GM12878 (cell line): ENCODE data around the gene ARFIP1.

ENCODE experiments used
- ESRRA ChIP-seq: IDR thresholded peaks from 2 replicates; pipeline ENCODE4 v1.6.1; 2012; ENCODE audit warnings: mild to moderate bottlenecking, low read length, improper control_type of control experiment
- MXI1 ChIP-seq: fragments of 150-350 bp; IDR thresholded peaks from 2 replicates; pipeline ENCODE4 v1.6.1; 2011; ENCODE audit warnings: low read depth, mild to moderate bottlenecking, inconsistent platforms, low read length, improper control_type of control experiment
- PAX8 ChIP-seq: fragments of 450-650 bp; IDR thresholded peaks from 2 replicates; pipeline ENCODE4 v1.6.1; 2017; ENCODE audit warnings: mild to moderate bottlenecking, moderate library complexity
- POLR2A ChIP-seq: IDR thresholded peaks from 2 replicates; pipeline ENCODE4 v1.6.1; 2011; ENCODE audit warnings: low read depth, mild to moderate bottlenecking, low read length
- SUPT20H ChIP-seq: IDR thresholded peaks from 2 replicates; pipeline ENCODE4 v1.6.1; 2011; ENCODE audit warnings: low read depth, mild to moderate bottlenecking, low read length, moderate library complexity, borderline replicate concordance; ENCODE audit not compliant: control insufficient read depth
- SUZ12 ChIP-seq: fragments of 200-600 bp; sonication (generic); IDR thresholded peaks from one replicate; pipeline ENCODE4 v1.6.1; 2018; ENCODE audit warnings: antibody characterized with exemption, mild to moderate bottlenecking; ENCODE audit not compliant: unreplicated experiment
- TAF1 ChIP-seq: IDR thresholded peaks from 2 replicates; pipeline ENCODE4 v1.6.1; 2011; ENCODE audit warnings: mild to moderate bottlenecking, low read depth, low read length, borderline replicate concordance
- TF ChIP-seq, protein P1 (sequence below): fragments of 450-650 bp; formaldehyde crosslinking; IDR thresholded peaks from 2 replicates; pipeline ENCODE4 v1.4.0; 2020; ENCODE audit warnings: mild to moderate bottlenecking, moderate library complexity
- TF ChIP-seq, protein P2 (sequence below): IDR thresholded peaks from 2 replicates; pipeline ENCODE4 v1.6.1; 2011; ENCODE audit warnings: low read depth, mild to moderate bottlenecking, low read length, moderate library complexity, borderline replicate concordance; ENCODE audit errors: extremely low read depth
- TF ChIP-seq, protein P3 (sequence below): IDR thresholded peaks from 2 replicates; pipeline ENCODE4 v1.6.1; 2012; ENCODE audit warnings: low read depth, low read length, improper control_type of control experiment
- TF ChIP-seq, protein P4 (sequence below), 3 experiments: IDR thresholded peaks in 2 of 3; conservative IDR thresholded peaks in 1 of 3; 2 replicates each; pipeline ENCODE4 v1.5.1; 2011; ENCODE audit warnings: low read depth in 3 of 3, low read length in 3 of 3, mild to moderate bottlenecking in 3 of 3, control low read depth in 2 of 3, moderate library complexity in 2 of 3, inconsistent platforms in 1 of 3, mixed read lengths in 1 of 3; ENCODE audit not compliant: control insufficient read depth in 2 of 3, insufficient read depth in 1 of 3; ENCODE audit errors: extremely low read depth in 1 of 3
- TF ChIP-seq, protein P5 (sequence below): IDR thresholded peaks from 2 replicates; pipeline ENCODE4 v1.6.1; 2012; ENCODE audit warnings: low read depth, low read length, improper control_type of control experiment

DNA sequence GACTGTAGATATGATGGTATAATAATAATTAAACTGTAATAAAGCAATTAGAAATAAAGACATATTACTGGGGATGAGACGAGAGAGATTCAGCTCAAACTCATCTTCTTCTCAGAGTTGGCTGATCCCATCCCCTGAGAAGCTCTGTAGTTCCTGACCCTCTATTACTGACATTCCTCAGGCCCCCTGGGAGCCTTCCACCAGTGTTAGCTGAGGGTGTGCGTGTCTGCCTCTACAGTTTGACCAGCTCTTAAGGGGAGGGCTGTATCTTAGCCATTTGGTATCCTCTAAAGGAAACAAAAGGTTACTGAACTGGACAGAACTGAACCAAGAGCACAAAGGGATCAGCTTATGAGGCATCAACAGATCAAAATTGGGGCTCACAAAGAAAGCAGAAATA is 167.6 kb downstream of the ARFIP1 start:
- TF ChIP-seq, protein P1, sequence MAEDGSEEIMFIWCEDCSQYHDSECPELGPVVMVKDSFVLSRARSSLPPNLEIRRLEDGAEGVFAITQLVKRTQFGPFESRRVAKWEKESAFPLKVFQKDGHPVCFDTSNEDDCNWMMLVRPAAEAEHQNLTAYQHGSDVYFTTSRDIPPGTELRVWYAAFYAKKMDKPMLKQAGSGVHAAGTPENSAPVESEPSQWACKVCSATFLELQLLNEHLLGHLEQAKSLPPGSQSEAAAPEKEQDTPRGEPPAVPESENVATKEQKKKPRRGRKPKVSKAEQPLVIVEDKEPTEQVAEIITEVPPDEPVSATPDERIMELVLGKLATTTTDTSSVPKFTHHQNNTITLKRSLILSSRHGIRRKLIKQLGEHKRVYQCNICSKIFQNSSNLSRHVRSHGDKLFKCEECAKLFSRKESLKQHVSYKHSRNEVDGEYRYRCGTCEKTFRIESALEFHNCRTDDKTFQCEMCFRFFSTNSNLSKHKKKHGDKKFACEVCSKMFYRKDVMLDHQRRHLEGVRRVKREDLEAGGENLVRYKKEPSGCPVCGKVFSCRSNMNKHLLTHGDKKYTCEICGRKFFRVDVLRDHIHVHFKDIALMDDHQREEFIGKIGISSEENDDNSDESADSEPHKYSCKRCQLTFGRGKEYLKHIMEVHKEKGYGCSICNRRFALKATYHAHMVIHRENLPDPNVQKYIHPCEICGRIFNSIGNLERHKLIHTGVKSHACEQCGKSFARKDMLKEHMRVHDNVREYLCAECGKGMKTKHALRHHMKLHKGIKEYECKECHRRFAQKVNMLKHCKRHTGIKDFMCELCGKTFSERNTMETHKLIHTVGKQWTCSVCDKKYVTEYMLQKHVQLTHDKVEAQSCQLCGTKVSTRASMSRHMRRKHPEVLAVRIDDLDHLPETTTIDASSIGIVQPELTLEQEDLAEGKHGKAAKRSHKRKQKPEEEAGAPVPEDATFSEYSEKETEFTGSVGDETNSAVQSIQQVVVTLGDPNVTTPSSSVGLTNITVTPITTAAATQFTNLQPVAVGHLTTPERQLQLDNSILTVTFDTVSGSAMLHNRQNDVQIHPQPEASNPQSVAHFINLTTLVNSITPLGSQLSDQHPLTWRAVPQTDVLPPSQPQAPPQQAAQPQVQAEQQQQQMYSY (CRISPR knock-in tag): no peak
- no peak for TF ChIP-seq POLR2A
- TF ChIP-seq PAX8: no peak
- no peak for TF ChIP-seq MXI1
- TF ChIP-seq, protein P2, sequence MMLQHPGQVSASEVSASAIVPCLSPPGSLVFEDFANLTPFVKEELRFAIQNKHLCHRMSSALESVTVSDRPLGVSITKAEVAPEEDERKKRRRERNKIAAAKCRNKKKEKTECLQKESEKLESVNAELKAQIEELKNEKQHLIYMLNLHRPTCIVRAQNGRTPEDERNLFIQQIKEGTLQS: no peak
- no peak for TF ChIP-seq TAF1
- TF ChIP-seq, protein P3, sequence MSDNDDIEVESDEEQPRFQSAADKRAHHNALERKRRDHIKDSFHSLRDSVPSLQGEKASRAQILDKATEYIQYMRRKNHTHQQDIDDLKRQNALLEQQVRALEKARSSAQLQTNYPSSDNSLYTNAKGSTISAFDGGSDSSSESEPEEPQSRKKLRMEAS: no peak
- TF ChIP-seq, protein P4, sequence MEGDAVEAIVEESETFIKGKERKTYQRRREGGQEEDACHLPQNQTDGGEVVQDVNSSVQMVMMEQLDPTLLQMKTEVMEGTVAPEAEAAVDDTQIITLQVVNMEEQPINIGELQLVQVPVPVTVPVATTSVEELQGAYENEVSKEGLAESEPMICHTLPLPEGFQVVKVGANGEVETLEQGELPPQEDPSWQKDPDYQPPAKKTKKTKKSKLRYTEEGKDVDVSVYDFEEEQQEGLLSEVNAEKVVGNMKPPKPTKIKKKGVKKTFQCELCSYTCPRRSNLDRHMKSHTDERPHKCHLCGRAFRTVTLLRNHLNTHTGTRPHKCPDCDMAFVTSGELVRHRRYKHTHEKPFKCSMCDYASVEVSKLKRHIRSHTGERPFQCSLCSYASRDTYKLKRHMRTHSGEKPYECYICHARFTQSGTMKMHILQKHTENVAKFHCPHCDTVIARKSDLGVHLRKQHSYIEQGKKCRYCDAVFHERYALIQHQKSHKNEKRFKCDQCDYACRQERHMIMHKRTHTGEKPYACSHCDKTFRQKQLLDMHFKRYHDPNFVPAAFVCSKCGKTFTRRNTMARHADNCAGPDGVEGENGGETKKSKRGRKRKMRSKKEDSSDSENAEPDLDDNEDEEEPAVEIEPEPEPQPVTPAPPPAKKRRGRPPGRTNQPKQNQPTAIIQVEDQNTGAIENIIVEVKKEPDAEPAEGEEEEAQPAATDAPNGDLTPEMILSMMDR (IDR thresholded peaks at IDR 0.05 in 2 of 3, conservative IDR thresholded peaks at IDR 0.05 in 1 of 3; ENCODE audit: control insufficient read depth in 2 of 3, extremely low read depth in 1 of 3, insufficient read depth in 1 of 3, low read depth in 3 of 3, low read length in 3 of 3): no peak
- no peak for TF ChIP-seq ESRRA
- no peak for TF ChIP-seq SUZ12
- no peak for TF ChIP-seq SUPT20H
- TF ChIP-seq, protein P5, sequence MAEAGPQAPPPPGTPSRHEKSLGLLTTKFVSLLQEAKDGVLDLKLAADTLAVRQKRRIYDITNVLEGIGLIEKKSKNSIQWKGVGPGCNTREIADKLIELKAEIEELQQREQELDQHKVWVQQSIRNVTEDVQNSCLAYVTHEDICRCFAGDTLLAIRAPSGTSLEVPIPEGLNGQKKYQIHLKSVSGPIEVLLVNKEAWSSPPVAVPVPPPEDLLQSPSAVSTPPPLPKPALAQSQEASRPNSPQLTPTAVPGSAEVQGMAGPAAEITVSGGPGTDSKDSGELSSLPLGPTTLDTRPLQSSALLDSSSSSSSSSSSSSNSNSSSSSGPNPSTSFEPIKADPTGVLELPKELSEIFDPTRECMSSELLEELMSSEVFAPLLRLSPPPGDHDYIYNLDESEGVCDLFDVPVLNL: no peak
